SK-N-SH (cell line): ENCODE measurements around the gene CTU1. TPM values are rescaled to one million over a fixed set of nuclear protein-coding genes. Genes with fewer than 3 reads are reported as not detected.

ENCODE experiments used
- CTCF ChIA-PET: fragments of 300-600, 350-600 bp; formaldehyde crosslinking; extraction: SDS; loops from one replicate; lab custom pipeline; 2021; lab: Yijun Ruan, JAX
- POLR2A ChIA-PET: fragments of 350-600 bp; sonication (Branson Sonifier 250); formaldehyde crosslinking; extraction: SDS; loops from one replicate; lab custom pipeline; 2020; ENCODE audit warnings: antibody characterized with exemption, inconsistent platforms; lab: Yijun Ruan, JAX
- DNase-seq: peaks from one replicate; pipeline ENCODE4 v3.0.0; 2012
- H2AFZ ChIP-seq: fragments of 200-600 bp; sonication (generic); 2 replicates; pipeline ENCODE4 v1.8.1; 2016; ENCODE audit warnings: antibody characterized with exemption, mild to moderate bottlenecking, low read depth
- H3F3A ChIP-seq: fragments of 200-600 bp; sonication (generic); replicated peaks from 2 replicates; pipeline ENCODE3; 2016; ENCODE audit warnings: antibody characterized with exemption, mild to moderate bottlenecking; ENCODE audit not compliant: insufficient read depth
- H3K27ac ChIP-seq, 2 experiments: fragments of 200-500 bp in 1 of 2; fragments of 200-600 bp in 1 of 2; sonication (Bioruptor generic) in 1 of 2; sonication (generic), shearing (Covaris generic) in 1 of 2; 2 replicates each; pipeline versions ENCODE4 v1.5.1 to v1.6.1; 2014 to 2016; ENCODE audit warnings: low read depth in 2 of 2, inconsistent platforms in 1 of 2, low read length in 1 of 2, mild to moderate bottlenecking in 1 of 2, mixed read lengths in 1 of 2
- H3K27me3 ChIP-seq: fragments of 200-600 bp; sonication (generic), shearing (Covaris generic); 2 replicates; pipeline ENCODE4 v1.6.1; 2016; ENCODE audit warnings: mixed run types; ENCODE audit not compliant: insufficient read depth
- H3K36me3 ChIP-seq, 2 experiments: fragments of 200-500 bp in 1 of 2; fragments of 200-600 bp in 1 of 2; sonication (Bioruptor generic) in 1 of 2; sonication (generic) in 1 of 2; replicated peaks in 1 of 2; 2 replicates each; pipeline versions ENCODE3 to v1.5.1; 2014 to 2016; ENCODE audit warnings: low read length in 1 of 2, mild to moderate bottlenecking in 1 of 2; ENCODE audit not compliant: insufficient read depth in 2 of 2, control insufficient read depth in 1 of 2
- H3K4me1 ChIP-seq, 2 experiments: fragments of 200-500 bp in 1 of 2; fragments of 200-600 bp in 1 of 2; sonication (Bioruptor generic) in 1 of 2; sonication (generic), shearing (Covaris generic) in 1 of 2; 2 replicates each; pipeline versions ENCODE4 v1.5.1 to v1.6.1; 2014 to 2016; ENCODE audit warnings: low read depth in 1 of 2, low read length in 1 of 2, mixed run types in 1 of 2; ENCODE audit not compliant: insufficient read depth in 2 of 2, control insufficient read depth in 1 of 2
- H3K4me2 ChIP-seq: fragments of 200-600 bp; sonication (generic), shearing (Covaris generic); 2 replicates; pipeline ENCODE4 v1.6.1; 2017; ENCODE audit warnings: mixed run types
- H3K4me3 ChIP-seq, 2 experiments: fragments of 200-500 bp in 1 of 2; fragments of 200-600 bp in 1 of 2; sonication (Bioruptor generic) in 1 of 2; sonication (generic), shearing (Covaris generic) in 1 of 2; 2 replicates each; pipeline versions ENCODE4 v1.5.1 to v1.8.1; 2014 to 2016; ENCODE audit warnings: low read depth in 2 of 2, inconsistent platforms in 1 of 2, low read length in 1 of 2, mild to moderate bottlenecking in 1 of 2, mixed read lengths in 1 of 2, moderate library complexity in 1 of 2
- H3K79me2 ChIP-seq: fragments of 200-600 bp; sonication (generic); 2 replicates; pipeline ENCODE4 v1.8.1; 2017; ENCODE audit warnings: mild to moderate bottlenecking; ENCODE audit not compliant: insufficient read depth
- H3K9ac ChIP-seq: fragments of 200-600 bp; sonication (generic); 2 replicates; pipeline ENCODE4 v1.6.1; 2017; ENCODE audit warnings: mixed run types
- H3K9me2 ChIP-seq: fragments of 200-600 bp; sonication (generic); 2 replicates; pipeline ENCODE4 v1.6.1; 2017; ENCODE audit warnings: mixed run types
- H3K9me3 ChIP-seq: fragments of 200-600 bp; sonication (generic); 2 replicates; pipeline ENCODE4 v1.6.1; 2017; ENCODE audit warnings: mixed run types, mild to moderate bottlenecking, moderate library complexity
- H4K20me1 ChIP-seq: fragments of 200-600 bp; sonication (generic); 2 replicates; pipeline ENCODE4 v1.6.1; 2017; ENCODE audit warnings: mild to moderate bottlenecking, mixed run types; ENCODE audit not compliant: insufficient read depth
- ELF1 ChIP-seq: IDR thresholded peaks from 2 replicates; pipeline ENCODE4 v1.4.0; 2012
- EZH2phosphoT487 ChIP-seq: fragments of 200-600 bp; sonication (generic); IDR thresholded peaks from 2 replicates; pipeline ENCODE4 v1.6.1; 2017; ENCODE audit warnings: low read depth, mixed run types, mild to moderate bottlenecking, antibody characterized with exemption, moderate library complexity, borderline replicate concordance
- FOSL2 ChIP-seq: IDR thresholded peaks from 2 replicates; pipeline ENCODE4 v1.4.0; 2012; ENCODE audit warnings: low read depth, mild to moderate bottlenecking, moderate library complexity, borderline replicate concordance
- FOXM1 ChIP-seq: IDR thresholded peaks from 2 replicates; pipeline ENCODE4 v1.4.0; 2012; ENCODE audit warnings: low read depth, mild to moderate bottlenecking
- MEF2A ChIP-seq: IDR thresholded peaks from 2 replicates; pipeline ENCODE4 v1.4.0; 2012; ENCODE audit warnings: low read depth, borderline replicate concordance
- MXI1 ChIP-seq: IDR thresholded peaks from 2 replicates; pipeline ENCODE4 v1.6.1; 2012; ENCODE audit warnings: mild to moderate bottlenecking, low read depth, low read length, improper control_type of control experiment
- RAD21 ChIP-seq: IDR thresholded peaks from 2 replicates; pipeline ENCODE4 v1.6.1; 2012; ENCODE audit warnings: mild to moderate bottlenecking, low read length
- RFX5 ChIP-seq: IDR thresholded peaks from 2 replicates; pipeline ENCODE4 v1.6.1; 2012; ENCODE audit warnings: mild to moderate bottlenecking, improper control_type of control experiment, low read length
- RXRA ChIP-seq: IDR thresholded peaks from 2 replicates; pipeline ENCODE4 v1.4.0; 2012; ENCODE audit warnings: low read depth, mild to moderate bottlenecking, borderline replicate concordance
- SIN3A ChIP-seq: IDR thresholded peaks from 2 replicates; pipeline ENCODE4 v1.6.1; 2012; ENCODE audit warnings: low read depth, mild to moderate bottlenecking, low read length, moderate library complexity, borderline replicate concordance
- SMC3 ChIP-seq: IDR thresholded peaks from 2 replicates; pipeline ENCODE4 v1.6.1; 2012; ENCODE audit warnings: low read depth, low read length, improper control_type of control experiment
- TAF1 ChIP-seq: IDR thresholded peaks from 2 replicates; pipeline ENCODE4 v1.6.1; 2012; ENCODE audit warnings: low read depth, mild to moderate bottlenecking, low read length, moderate library complexity, borderline replicate concordance
- TCF12 ChIP-seq: IDR thresholded peaks from 2 replicates; pipeline ENCODE4 v1.4.0; 2012
- TEAD4 ChIP-seq: IDR thresholded peaks from 2 replicates; pipeline ENCODE4 v1.4.0; 2012; ENCODE audit warnings: mild to moderate bottlenecking, borderline replicate concordance; ENCODE audit not compliant: insufficient read depth
- WGBS: methylation state at CpG from one replicate; pipeline ENCODE4 v1.1.6; 2017; ENCODE audit warnings: low lambda C conversion rate; 5-methylcytosine and 5-hydroxymethylcytosine counted together
- polyA plus RNA-seq, 3 experiments: library from polyadenylated mRNA; depleted of rRNA; stranded (reverse); fragments of >200 nt; gene quantifications; 2 replicates each; pipeline ENCODE4 v1.2.3, GENCODE V29; 2012
- TF ChIP-seq, protein P1 (sequence below): IDR thresholded peaks from 2 replicates; pipeline ENCODE4 v1.4.0; 2012; ENCODE audit warnings: low read depth
- TF ChIP-seq, protein P2 (sequence below): IDR thresholded peaks from 2 replicates; pipeline ENCODE4; 2012
- TF ChIP-seq, protein P3 (sequence below): fragments of 150-350 bp; IDR thresholded peaks from 2 replicates; pipeline ENCODE4 v1.6.1; 2017; ENCODE audit warnings: antibody characterized with exemption, low read length, low read depth, borderline replicate concordance

CTU1 gene
- polyA plus RNA-seq, 1 of the 3 experiments (the other 2 are of a cell fraction), result 8.8 TPM

DNA sequence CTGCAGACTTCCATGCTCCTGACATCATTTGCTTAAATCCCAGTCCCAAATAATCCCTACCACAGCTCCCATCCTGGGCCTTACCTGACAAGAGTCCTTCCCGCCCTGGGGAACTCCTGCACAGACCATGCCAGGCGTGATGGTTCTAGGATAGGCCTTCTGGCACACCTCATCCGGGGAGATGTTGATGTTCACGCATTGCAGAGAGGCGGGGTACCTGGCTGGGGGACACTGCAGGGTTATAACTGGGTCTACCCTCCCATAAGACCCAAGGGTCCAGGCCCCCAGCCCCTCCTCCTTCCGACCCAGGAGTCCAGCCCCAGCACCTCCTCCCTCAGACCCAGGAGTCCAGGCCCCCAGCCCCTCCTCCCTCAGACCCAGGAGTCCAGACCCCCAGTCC, 29.5 kb downstream of the CTU1 start:
- Histone ChIP-seq H3K36me3 (no peaks in the 10 kb centered on the region), H3K9me3 (0 out of 2 replicates have a peak, but pooled peaks cover 2% of the 10 kb centered on the region), H3K4me2 (no peak overlapping the region), H3K27me3 (peaks cover 26% of the 10 kb centered on the region; the same call in 1 of the 2 replicates), H3F3A (no peaks in the 10 kb centered on the region), H2AFZ (no peak overlapping the region), H3K9me2 (no peaks in the 10 kb centered on the region), H3K4me1 (no peaks in the 10 kb centered on the region), H3K79me2 (no peaks in the 10 kb centered on the region), H4K20me1 (no peaks in the 10 kb centered on the region), H3K27ac (no peak overlapping the region), H3K9ac (no peak overlapping the region), H3K4me3 (no peak overlapping the region)
- CTCF ChIA-PET, result no interaction called here
- POLR2A ChIA-PET, result no interaction called here
- no peak for TF ChIP-seq TAF1
- TF ChIP-seq TCF12, result no peak
- no peak for TF ChIP-seq ELF1
- TF ChIP-seq SIN3A, result no peak
- no peak for DNase-seq
- 27% methylated on average over 3 of the region's 6 CpGs for WGBS

DNA sequence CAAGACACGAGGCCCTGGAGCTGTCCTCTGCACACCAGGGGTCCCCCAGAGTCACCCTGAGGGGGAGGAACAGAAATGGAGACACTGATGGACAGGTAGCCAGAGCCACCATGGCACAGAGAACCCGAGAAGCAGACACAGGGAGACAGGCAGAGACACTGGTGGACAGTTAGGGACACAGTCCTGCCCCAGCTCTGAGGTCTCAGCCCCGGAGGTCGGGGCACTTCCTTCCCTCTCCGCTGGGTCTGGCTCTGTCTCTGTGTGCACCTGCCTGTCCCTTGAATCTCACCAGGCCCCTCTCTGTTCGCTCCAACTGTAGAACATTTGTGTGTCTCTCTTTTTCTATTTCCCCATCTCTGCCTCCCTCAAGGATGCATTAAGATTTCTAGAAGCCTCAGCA, 30.1 kb downstream of the CTU1 start:
- Histone ChIP-seq H3K9me3 (0 out of 2 replicates have a peak, but pooled peaks cover 5% of the 10 kb centered on the region), H3K4me2 (no peak overlapping the region), H3K27me3 (peaks cover 24% of the 10 kb centered on the region; the same call in 1 of the 2 replicates), H3K4me1 (no peaks in the 10 kb centered on the region), H3K36me3 (no peaks in the 10 kb centered on the region), H2AFZ (no peak overlapping the region), H4K20me1 (no peaks in the 10 kb centered on the region), H3K27ac (no peak overlapping the region), H3F3A (no peaks in the 10 kb centered on the region), H3K79me2 (no peaks in the 10 kb centered on the region), H3K9me2 (no peaks in the 10 kb centered on the region), H3K4me3 (no peak overlapping the region), H3K9ac (no peak overlapping the region)
- TF ChIP-seq, protein P1, sequence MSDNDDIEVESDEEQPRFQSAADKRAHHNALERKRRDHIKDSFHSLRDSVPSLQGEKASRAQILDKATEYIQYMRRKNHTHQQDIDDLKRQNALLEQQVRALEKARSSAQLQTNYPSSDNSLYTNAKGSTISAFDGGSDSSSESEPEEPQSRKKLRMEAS, result no peak
- TF ChIP-seq ELF1 (no peak), RXRA (no peak), RFX5 (no peak), EZH2phosphoT487 (no peak), MEF2A (no peak), RAD21 (no peak), MXI1 (no peak), FOSL2 (no peak), TCF12 (no peak), TAF1 (no peak), FOXM1 (no peak), TEAD4 (no peak), SMC3 (no peak)
- TF ChIP-seq, protein P2, sequence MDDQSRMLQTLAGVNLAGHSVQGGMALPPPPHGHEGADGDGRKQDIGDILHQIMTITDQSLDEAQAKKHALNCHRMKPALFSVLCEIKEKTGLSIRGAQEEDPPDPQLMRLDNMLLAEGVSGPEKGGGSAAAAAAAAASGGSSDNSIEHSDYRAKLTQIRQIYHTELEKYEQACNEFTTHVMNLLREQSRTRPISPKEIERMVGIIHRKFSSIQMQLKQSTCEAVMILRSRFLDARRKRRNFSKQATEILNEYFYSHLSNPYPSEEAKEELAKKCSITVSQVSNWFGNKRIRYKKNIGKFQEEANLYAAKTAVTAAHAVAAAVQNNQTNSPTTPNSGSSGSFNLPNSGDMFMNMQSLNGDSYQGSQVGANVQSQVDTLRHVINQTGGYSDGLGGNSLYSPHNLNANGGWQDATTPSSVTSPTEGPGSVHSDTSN, result no peak
- TF ChIP-seq, protein P3, sequence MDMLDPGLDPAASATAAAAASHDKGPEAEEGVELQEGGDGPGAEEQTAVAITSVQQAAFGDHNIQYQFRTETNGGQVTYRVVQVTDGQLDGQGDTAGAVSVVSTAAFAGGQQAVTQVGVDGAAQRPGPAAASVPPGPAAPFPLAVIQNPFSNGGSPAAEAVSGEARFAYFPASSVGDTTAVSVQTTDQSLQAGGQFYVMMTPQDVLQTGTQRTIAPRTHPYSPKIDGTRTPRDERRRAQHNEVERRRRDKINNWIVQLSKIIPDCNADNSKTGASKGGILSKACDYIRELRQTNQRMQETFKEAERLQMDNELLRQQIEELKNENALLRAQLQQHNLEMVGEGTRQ, result no peak
- ChIA-PET CTCF (interaction anchor here (0.6 kb wide), 1 partner anchor 61 kb away, joined by 3 read pairs; no protein-coding TSS in a partner anchor), POLR2A (no interaction called here)
- DNase-seq, result no peak
- 22% methylated on average over 5 of the region's 6 CpGs for WGBS
